GM21360 (cell line): Measurements from ENCODE around the gene ATP1A1.

Experiments
- ATAC-seq: cut with Tn5 transposase; IDR thresholded peaks from one replicate; pipeline ENCODE4 v1.9.1; 2021; ENCODE audit warnings: mild to moderate bottlenecking, moderate library complexity; ENCODE audit not compliant: unreplicated experiment

The ATP1A1 gene

DNA sequence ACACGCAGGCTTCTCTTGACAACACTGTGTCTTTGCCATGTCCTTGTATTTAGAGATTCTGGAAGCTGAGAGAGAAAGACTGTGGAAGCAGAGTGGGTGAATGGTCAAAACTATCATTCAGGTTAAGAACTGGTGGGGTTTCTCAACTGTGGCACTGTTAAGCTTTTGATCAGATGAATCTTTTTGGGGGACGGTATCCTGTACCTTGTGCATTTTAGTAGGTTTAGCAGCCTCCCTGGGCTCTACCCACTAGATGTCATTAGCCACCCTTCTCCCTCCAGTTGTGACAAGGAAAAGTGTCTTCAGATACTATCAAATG is 39.4 kb downstream of the ATP1A1 start:
- no peak for ATAC-seq

GRCh38 chr1:116412898-116413297 is 39.9 kb downstream of the ATP1A1 start:
- no peak for ATAC-seq

- no peak for ATAC-seq
Measured at GRCh38 chr1:116413414-116413813, 40.4 kb downstream of the ATP1A1 start.

GRCh38 chr1:116414364-116414763 is 41.3 kb downstream of the ATP1A1 start:
- no peak for ATAC-seq

GRCh38 chr1:116415200-116415698 is 42.2 kb downstream of the ATP1A1 start:
- no peak for ATAC-seq

DNA sequence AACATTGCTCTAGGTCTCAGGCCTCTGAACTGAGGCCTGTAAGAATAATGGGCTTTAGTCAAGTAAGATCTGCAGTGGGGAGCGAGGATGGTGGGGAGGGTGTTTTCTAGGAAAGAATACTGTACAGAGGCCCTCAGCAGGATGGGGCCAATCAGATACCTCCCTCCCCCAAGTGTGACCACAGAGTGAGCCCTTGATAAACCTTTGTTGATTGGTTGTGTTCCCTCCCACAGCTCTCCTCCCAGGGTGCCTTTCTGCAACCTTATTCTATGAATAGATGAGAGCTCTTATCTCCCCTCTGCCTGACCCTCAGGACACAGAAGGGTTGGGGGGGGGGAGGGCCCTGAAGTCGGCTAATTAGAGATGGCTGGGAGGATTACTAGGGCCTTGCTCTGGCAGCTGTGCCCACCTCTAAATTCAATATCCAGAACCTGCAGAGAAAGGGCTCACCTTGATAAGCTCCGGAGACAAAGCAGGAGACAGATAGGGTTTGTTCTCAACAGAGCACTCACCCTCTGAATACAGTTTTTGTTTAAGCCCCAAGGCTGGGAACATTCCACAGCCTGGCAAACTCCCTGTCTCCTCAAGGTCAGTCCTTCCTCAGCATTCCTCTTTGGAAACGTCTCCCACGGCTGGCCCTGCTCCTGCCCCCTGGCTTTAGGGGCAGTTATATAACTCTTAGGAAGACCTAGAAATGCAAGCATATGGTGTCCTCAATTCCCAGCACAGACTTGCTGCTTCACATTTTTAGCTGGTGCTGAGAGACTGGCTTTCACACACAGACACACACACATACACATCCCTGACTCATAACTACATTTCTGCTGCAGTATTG is 42.9 kb downstream of the ATP1A1 start:
- ATAC-seq: no peak

DNA sequence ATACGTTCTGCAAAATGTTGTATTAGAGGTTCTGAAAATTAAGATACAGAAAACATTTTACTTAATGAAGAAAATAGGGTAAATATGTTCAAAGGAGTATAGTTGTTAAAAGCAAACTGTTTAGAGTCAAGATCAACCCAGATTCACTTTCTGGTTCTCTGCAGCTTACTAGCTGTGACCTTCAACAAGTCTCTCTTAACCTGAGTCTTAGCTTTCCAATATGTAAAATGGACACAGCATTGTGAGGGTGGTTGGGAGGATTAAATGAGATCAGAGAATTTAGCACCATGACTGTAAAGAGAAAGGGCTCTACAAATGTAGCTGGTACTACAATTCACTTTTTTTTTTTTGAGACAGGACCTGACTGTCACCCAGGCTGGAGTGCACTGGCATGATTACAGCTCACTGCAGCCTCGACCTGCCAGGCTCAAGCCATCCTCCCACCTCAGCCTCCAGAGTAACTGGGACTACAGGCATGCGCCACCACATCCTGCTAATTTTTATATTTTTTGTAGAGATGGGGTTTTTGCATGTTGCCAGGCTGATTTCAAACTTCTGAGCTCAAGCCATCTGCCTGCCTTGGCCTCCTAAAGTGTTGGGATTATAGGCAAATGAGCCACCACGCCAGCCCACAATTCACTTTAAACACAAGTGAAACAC is 43.9 kb downstream of the ATP1A1 start:
- ATAC-seq: no peak

GRCh38 chr1:116417678-116418077 is 44.6 kb downstream of the ATP1A1 start:
- no peak for ATAC-seq

GRCh38 chr1:116418091-116418830 is 45.2 kb downstream of the ATP1A1 start:
- peak; percentile 90 for ATAC-seq

DNA sequence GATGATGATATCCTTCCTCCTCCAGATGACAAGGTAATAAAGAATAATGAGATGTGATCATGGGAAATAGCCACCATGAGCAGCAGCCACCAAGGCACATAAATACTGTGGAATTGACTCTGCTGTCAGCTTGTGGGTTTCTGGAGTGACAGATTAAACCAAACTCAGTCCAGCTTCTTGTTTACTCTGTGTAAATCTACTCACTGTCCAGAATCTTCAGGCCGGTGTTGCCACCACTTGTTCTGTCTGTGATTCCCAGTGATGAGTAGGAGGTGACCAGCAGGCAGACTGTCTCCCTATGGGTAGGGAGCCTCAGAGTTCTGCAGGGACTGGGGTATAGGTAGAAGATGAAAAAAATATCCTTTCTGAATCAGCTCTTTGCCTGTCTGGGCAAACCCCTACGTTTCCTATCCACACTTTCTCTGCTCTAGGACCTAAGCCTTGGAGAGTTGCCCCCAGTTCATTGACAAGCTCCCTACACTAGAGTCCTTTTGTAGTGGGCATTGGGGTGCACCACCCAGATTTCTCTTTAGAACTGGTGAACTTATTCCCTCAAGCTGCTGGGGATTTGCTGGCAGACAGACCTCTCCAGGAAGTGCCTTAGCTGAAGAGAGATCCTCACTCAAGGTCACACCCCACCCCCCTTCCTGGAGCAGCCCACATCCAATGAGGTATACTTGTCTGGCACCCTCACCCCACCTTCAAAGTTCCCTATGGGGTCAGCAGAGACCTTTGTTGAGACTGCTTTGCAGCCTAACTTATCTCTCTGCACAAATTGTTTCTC is 47.6 kb downstream of the ATP1A1 start:
- no peak for ATAC-seq

GRCh38 chr1:116424438-116424837 is 51.4 kb downstream of the ATP1A1 start:
- no peak for ATAC-seq

DNA sequence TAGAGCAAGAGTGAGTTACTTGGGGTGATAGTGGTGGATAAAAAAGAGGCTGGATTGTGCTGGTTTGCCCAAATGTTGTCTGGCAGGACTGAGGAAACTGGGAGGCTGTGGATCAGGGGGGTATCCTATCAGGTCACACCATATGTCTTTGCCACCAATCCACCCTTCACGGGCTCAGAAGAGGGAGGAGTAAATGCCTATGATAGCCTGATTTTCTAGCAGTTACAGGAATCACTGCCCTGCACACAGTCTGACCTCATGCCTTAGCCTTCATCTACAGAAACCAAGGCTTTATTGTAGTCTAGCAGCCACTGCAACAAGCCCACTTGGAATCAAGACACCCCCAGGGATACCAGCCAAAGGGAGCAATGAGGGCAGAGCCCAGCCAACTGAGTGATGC is 51.8 kb downstream of the ATP1A1 start:
- no peak for ATAC-seq

DNA sequence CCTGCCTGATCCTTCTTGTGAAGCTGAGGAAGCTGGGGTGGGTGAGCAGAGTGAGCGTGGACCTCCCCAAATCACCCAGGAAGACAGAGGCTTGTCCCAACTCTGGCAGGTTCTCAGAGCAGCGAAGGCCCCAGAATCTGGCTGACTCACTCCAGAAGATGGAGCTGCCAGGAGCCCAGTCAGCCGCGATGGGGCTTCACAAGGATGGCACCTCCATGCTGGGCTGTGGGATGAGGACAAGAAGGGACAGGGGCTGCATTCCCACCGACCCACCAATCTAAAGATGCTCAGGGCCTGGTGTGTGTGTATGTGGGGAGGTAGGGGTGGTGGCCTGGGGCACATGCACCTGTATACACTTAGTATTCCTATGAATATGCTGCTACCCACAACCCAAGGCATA is 52.9 kb downstream of the ATP1A1 start:
- no peak for ATAC-seq

- no peak for ATAC-seq
Measured at GRCh38 chr1:116426401-116426800, 53.4 kb downstream of the ATP1A1 start.

DNA sequence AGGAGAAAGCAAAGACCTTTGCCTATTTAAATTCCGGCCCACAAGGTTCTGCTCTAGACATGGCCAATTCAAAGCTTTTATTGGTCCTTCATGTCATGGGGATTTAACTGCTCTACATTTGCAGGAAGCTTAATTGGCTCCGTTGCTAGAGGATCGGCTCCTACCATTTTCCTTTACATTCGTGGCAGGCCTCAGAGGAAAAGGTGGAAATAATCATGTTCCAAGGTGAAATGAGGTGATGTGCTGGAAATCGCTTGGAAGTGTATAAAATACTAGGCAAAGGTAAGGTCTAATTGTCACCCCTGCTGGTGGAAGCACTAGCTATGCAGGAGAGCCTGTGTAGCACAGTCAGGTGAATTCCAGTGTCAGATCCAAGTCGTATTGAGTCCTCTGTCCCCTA is 55.5 kb downstream of the ATP1A1 start:
- ATAC-seq: no peak

- ATAC-seq: no peak
Measured at GRCh38 chr1:116429821-116430374, 56.9 kb downstream of the ATP1A1 start.

- ATAC-seq: no peak
Measured at GRCh38 chr1:116431870-116432500, 58.9 kb downstream of the ATP1A1 start.

- ATAC-seq: no peak
Measured at GRCh38 chr1:116432655-116433265, 59.7 kb downstream of the ATP1A1 start.
